ENCODE data around the gene SLC25A26. TPM values are rescaled to one million over a fixed set of nuclear protein-coding genes. Genes with fewer than 3 reads are reported as not detected.

SLC25A26 gene, protein sequence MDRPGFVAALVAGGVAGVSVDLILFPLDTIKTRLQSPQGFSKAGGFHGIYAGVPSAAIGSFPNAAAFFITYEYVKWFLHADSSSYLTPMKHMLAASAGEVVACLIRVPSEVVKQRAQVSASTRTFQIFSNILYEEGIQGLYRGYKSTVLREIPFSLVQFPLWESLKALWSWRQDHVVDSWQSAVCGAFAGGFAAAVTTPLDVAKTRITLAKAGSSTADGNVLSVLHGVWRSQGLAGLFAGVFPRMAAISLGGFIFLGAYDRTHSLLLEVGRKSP
- total RNA-seq (10 to 100 TPM in 2 of 6 donors, 1 to 10 TPM in 4; 9.3 to 13.6 (median 9.9) TPM), polyA plus RNA-seq (10 to 100 TPM in 1 of 2 donors, 1 to 10 TPM in 1; 5.1 to 13.0 TPM)

DNA sequence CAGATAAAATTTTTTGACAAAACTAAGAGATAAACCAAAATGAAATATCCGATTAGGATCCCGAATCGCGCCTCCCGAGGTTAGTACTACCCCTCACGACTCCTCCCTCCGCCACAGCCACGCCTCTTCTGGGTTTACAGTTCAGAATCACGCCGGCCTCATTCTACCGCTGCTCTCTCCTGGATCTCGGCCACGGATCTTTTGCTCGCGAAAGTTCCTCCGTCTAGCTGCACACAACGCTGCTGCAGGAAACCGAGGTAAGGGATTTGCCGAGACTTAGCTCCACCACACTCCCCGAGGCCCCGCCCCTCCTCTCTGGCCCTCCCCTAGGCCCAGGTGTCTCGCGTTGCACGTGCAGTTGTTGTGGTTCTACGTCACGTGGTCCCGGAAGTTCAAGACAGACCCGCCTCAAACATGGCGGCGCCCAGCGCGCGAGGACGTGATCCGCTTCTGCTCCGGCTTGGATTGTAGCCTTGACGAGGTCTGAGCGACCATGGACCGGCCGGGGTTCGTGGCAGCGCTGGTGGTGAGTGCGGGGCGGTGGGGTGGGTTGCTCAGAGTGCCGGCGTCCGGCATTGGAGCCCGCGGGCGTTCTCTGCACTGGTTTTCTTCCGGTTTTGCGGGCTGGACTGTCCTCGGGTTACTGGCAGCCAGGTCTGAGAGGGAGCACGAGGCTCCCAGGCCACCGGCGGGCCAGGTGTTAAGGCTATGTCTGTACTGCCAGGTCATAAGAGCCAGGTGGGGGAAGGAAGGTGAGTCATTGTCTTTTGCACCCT lies at the start of gene SLC25A26:
Gene SLC25A26 (plus strand): TSS at position 400 of the 776 bp plus-strand sequence. CDS start 94 bp downstream, at position 494.
- WGBS, 2 donors = 0 to 1% methylated on average over 56 of the region's 56 CpGs
- FAIRE-seq = peak; percentile 65
- intact Hi-C loops (cut with DNase I) = no loop called here
- H3K4me3 ChIP-seq = peak within 1 kb of the TSS; percentile 61 to 76 (median 66)
- peak within 1 kb of the TSS; percentile 53 to 66 (median 62) for H3K27ac ChIP-seq
- DNase-seq = peak; percentile 91 to 98 (median 97)
- peaks cover 0 to 8% (median 5%) of the 10 kb centered on the region in 3 donors for H3K4me1 ChIP-seq
- TF ChIP-seq, protein P1, sequence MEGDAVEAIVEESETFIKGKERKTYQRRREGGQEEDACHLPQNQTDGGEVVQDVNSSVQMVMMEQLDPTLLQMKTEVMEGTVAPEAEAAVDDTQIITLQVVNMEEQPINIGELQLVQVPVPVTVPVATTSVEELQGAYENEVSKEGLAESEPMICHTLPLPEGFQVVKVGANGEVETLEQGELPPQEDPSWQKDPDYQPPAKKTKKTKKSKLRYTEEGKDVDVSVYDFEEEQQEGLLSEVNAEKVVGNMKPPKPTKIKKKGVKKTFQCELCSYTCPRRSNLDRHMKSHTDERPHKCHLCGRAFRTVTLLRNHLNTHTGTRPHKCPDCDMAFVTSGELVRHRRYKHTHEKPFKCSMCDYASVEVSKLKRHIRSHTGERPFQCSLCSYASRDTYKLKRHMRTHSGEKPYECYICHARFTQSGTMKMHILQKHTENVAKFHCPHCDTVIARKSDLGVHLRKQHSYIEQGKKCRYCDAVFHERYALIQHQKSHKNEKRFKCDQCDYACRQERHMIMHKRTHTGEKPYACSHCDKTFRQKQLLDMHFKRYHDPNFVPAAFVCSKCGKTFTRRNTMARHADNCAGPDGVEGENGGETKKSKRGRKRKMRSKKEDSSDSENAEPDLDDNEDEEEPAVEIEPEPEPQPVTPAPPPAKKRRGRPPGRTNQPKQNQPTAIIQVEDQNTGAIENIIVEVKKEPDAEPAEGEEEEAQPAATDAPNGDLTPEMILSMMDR (IDR thresholded peaks at IDR 0.05) = peak in 1 of 4 donors; percentile 7
- H3K36me3 ChIP-seq = no peaks in the 10 kb centered on the region
- H3K9me3 ChIP-seq = no peaks in the 10 kb centered on the region
- ATAC-seq = peak; percentile 97 to 99 (median 98)
- H3K27me3 ChIP-seq = no peaks in the 10 kb centered on the region

DNA sequence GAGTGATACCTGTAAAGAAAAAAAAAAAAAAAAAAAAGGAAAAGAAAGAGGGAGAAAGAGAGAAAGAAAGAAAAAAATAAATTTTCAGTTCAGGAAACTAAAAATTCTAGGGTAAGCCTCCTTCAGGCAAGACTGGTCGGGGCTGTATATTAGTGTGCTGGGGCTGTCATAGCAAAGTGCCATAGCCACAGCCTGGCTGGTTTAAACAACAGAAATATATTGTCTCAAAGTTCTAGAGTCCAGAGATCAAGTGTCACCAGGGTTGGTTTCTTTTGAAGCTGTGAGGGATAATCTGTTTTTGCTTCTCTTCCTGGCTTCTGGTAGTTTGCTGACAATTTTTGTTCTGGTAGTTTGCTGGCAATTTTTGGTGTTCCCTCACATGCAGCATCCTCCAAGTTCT lies 48.4 kb upstream of the SLC25A26 start:
- Histone ChIP-seq H3K36me3 (no peaks in the 10 kb centered on the region), H3K4me1 (no peaks in the 10 kb centered on the region), H3K4me3 (no peak overlapping the region), H3K27me3 (no peaks in the 10 kb centered on the region), H3K27ac (no peak overlapping the region), H3K9me3 (no peaks in the 10 kb centered on the region)
- intact Hi-C loops (cut with DNase I) = no loop called here
- no peak for FAIRE-seq
- DNase-seq = no peak
- no peak for ATAC-seq
- WGBS, 2 donors = 83 to 100% methylated on average over 1 of the region's 1 CpG
- TF ChIP-seq, protein P1 (IDR thresholded peaks at IDR 0.05) = no peak

DNA sequence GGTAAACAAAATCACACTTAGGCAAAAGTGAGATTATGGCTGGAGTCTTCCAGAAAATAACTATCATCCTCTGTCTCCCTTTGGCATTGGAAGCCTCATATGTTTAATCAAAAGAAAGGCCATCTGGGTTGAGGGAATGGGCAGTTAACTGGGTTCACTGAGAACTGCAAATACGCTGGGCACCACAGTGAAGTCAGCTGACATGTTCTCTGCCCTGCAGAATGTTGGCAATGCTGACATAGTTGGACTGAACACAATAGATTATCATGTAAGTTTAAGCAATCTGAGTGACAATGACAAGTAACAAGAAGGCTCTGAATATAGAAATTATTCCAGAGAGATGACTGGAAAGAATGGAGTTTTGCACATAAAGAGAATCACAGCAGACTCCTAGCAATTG lies 43.8 kb upstream of the SLC25A26 start:
- DNase-seq = no peak
- Histone ChIP-seq H3K9me3 (no peaks in the 10 kb centered on the region), H3K4me1 (no peaks in the 10 kb centered on the region), H3K27ac (no peak overlapping the region), H3K36me3 (no peaks in the 10 kb centered on the region), H3K4me3 (no peak overlapping the region), H3K27me3 (no peaks in the 10 kb centered on the region)
- TF ChIP-seq, protein P1 (IDR thresholded peaks at IDR 0.05) = no peak
- no peak for FAIRE-seq
- 42 to 51% methylated on average over 1 of the region's 1 CpG for WGBS, 2 donors
- intact Hi-C loops (cut with DNase I) = no loop called here
- no peak for ATAC-seq

DNA sequence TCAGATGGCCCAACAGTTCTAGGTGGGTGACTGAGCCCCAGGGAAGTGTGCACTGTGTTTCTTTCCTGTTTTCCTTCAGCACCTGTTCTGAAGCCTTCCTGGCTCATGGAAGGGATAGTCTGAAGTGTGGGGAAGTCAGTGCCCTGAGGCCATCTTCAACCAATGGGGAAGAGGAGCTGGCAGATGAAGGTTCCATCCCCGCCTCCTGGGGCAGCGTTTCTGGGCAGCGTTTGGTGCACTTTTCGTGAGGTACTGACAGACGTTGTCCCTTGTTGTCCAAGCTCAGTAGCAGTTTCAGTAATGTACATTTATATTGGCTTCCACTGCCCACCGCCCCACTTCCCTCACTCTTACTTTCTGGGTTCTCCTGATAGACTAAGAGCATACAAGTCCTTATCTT lies 42.6 kb upstream of the SLC25A26 start:
- 80 to 90% methylated on average over 6 of the region's 6 CpGs for WGBS, 2 donors
- ATAC-seq = no peak

More for the DNA sequence above, 42.6 kb upstream of the SLC25A26 start:
- Histone ChIP-seq H3K27me3 (no peaks in the 10 kb centered on the region), H3K27ac (no peak overlapping the region), H3K4me3 (no peak overlapping the region), H3K9me3 (no peaks in the 10 kb centered on the region), H3K36me3 (no peaks in the 10 kb centered on the region), H3K4me1 (no peaks in the 10 kb centered on the region)
- TF ChIP-seq, protein P1 (IDR thresholded peaks at IDR 0.05) = no peak
- FAIRE-seq (no peak), DNase-seq (no peak)
- intact Hi-C loops (cut with DNase I) = no loop called here

All from pancreas (tissue), 10 donors.